Gastroesophageal sphincter (tissue), 3 donors: ENCODE measurements around the gene MFAP1.

Experiments
- CTCF ChIP-seq, 4 experiments: fragments of 200-600 bp in 2 of 4; fragments of 450-650 bp in 2 of 4; sonication (generic) in 1 of 4; IDR thresholded peaks; one replicate each; pipeline ENCODE4 v1.5.1; 2017 to 2019; ENCODE audit warnings: antibody characterized with exemption in 4 of 4, mild to moderate bottlenecking in 2 of 4, moderate library complexity in 2 of 4
- EP300 ChIP-seq: sonication (generic); formaldehyde crosslinking; IDR thresholded peaks from one replicate; pipeline ENCODE4 v1.6.1; 2017; ENCODE audit warnings: antibody characterized with exemption, mild to moderate bottlenecking
- POLR2A ChIP-seq, 2 donors: fragments of 450-650 bp; IDR thresholded peaks; one replicate each; pipeline ENCODE4 v1.6.1; 2017; ENCODE audit warnings: antibody characterized with exemption in 2 of 2, mild to moderate bottlenecking in 2 of 2, moderate library complexity in 1 of 2
- POLR2AphosphoS5 ChIP-seq: sonication (generic); formaldehyde crosslinking; IDR thresholded peaks from one replicate; pipeline ENCODE4 v1.6.1; 2017; ENCODE audit warnings: antibody characterized with exemption

GRCh38 chr15:43795997-43796396 lies 28.5 kb downstream of the MFAP1 start:
- TF ChIP-seq CTCF (IDR thresholded peaks at IDR 0.05), result no peak
- TF ChIP-seq POLR2AphosphoS5, result no peak
- TF ChIP-seq POLR2A (IDR thresholded peaks at IDR 0.05), result no peak
- no peak for TF ChIP-seq EP300
